K562 (cell line): ENCODE results near the gene MRO. TPM values are rescaled to one million over a fixed set of nuclear protein-coding genes. Genes with fewer than 3 reads are reported as not detected.

ENCODE experiments used
- ATAC-seq: fragments of 200-7000 bp; cut with Tn5 transposase; 3 replicates; pipeline ENCODE4 v1.9.1; 2020; ENCODE audit warnings: moderate library complexity
- BruUV-seq: library from RNA; stranded (reverse); fragments of 400-500 nt; replicated peaks from 2 replicates; lab custom pipeline; 2021; lab: Mats Ljungman, UMichigan
- CTCF ChIA-PET: fragments of 300-600 bp; formaldehyde crosslinking; extraction: SDS; loops from one replicate; lab custom pipeline; 2021; ENCODE audit warnings: low intra/inter-chr PET ratio; lab: Yijun Ruan, JAX
- POLR2A ChIA-PET: fragments of 300-600, 350-650 bp; sonication (Branson Sonifier 250); formaldehyde crosslinking; extraction: SDS; loops from one replicate; lab custom pipeline; 2021; ENCODE audit warnings: antibody characterized with exemption, inconsistent platforms; lab: Yijun Ruan, JAX
- DNase-seq, 4 experiments: peaks; one replicate each; pipeline versions ENCODE4 v3.0.0 to v3.0.0-alpha.2; 2011 to 2018; ENCODE audit warnings: low spot score in 3 of 4, mixed read lengths in 3 of 4; ENCODE audit errors: extremely low read depth in 1 of 4
- FAIRE-seq: peaks from 2 replicates; lab custom pipeline; 2011; peaks lifted over from hg19 to GRCh38; lab: Jason Lieb, UNC
- H2AFZ ChIP-seq: 2 replicates; pipeline ENCODE4 v1.6.0; 2011; ENCODE audit warnings: low read depth, low read length, control low read depth, inconsistent platforms
- H3K27ac ChIP-seq: fragments of 200-600 bp; 3 replicates; pipeline ENCODE4 v1.8.0; 2011; ENCODE audit warnings: low read depth, mild to moderate bottlenecking, control low read depth, inconsistent platforms, low read length, moderate library complexity, mixed read lengths; ENCODE audit errors: extremely low read depth
- H3K27me3 ChIP-seq, 2 experiments: fragments of 300-600 bp in 1 of 2; 2 replicates in 1 of 2; 3 replicates in 1 of 2; pipeline versions ENCODE4 v1.6.0 to v1.8.0; 2011; ENCODE audit warnings: inconsistent platforms in 2 of 2, low read length in 2 of 2, mild to moderate bottlenecking in 1 of 2, mixed read lengths in 1 of 2, moderate library complexity in 1 of 2; ENCODE audit not compliant: control insufficient read depth in 2 of 2, insufficient read depth in 2 of 2
- H3K36me3 ChIP-seq: fragments of 300-600 bp; 3 replicates; pipeline ENCODE4 v1.8.0; 2011; ENCODE audit warnings: mild to moderate bottlenecking, low read length, inconsistent platforms; ENCODE audit not compliant: control insufficient read depth, insufficient read depth
- H3K4me1 ChIP-seq, 2 experiments: fragments of 200-600 bp in 1 of 2; replicated peaks in 1 of 2; 2 replicates in 1 of 2; 3 replicates in 1 of 2; pipeline versions ENCODE4 v1.5.1 to v1.8.0; 2011; ENCODE audit warnings: inconsistent platforms in 2 of 2, low read length in 2 of 2, mild to moderate bottlenecking in 1 of 2, mixed read lengths in 1 of 2, moderate library complexity in 1 of 2; ENCODE audit not compliant: control insufficient read depth in 2 of 2, insufficient read depth in 2 of 2
- H3K4me2 ChIP-seq: 2 replicates; pipeline ENCODE4 v1.6.1; 2011; ENCODE audit warnings: low read length, control low read depth, inconsistent platforms, mixed read lengths; ENCODE audit not compliant: insufficient read depth
- H3K4me3 ChIP-seq: fragments of 200-600 bp; sonication (generic), shearing (Covaris generic); 2 replicates; pipeline ENCODE4 v1.5.1; 2016; ENCODE audit warnings: control low read depth, inconsistent platforms
- H3K79me2 ChIP-seq: fragments of 200-600 bp; 3 replicates; pipeline ENCODE4 v1.8.0; 2011; ENCODE audit warnings: low read length, inconsistent platforms; ENCODE audit not compliant: control insufficient read depth, insufficient read depth
- H3K9ac ChIP-seq, 2 experiments: 2 replicates each; pipeline versions ENCODE4 v1.6.0 to v1.6.1; 2011; ENCODE audit warnings: low read depth in 2 of 2, low read length in 2 of 2, control low read depth in 1 of 2, inconsistent platforms in 1 of 2, mild to moderate bottlenecking in 1 of 2, mixed read lengths in 1 of 2; ENCODE audit not compliant: insufficient read depth in 1 of 2
- H3K9me1 ChIP-seq: one replicate; pipeline ENCODE4 v1.6.0; 2011; ENCODE audit warnings: inconsistent platforms, mild to moderate bottlenecking, low read length, moderate library complexity; ENCODE audit not compliant: control insufficient read depth, insufficient read depth
- H3K9me3 ChIP-seq: replicated peaks from 2 replicates; pipeline ENCODE4 v1.5.1; 2011; ENCODE audit warnings: low read depth, low read length, inconsistent platforms; ENCODE audit not compliant: control insufficient read depth, insufficient read depth
- H4K20me1 ChIP-seq: replicated peaks from 2 replicates; pipeline ENCODE4 v1.6.1; 2011; ENCODE audit warnings: low read length, inconsistent platforms, mixed read lengths; ENCODE audit not compliant: control insufficient read depth, insufficient read depth
- CEBPB ChIP-seq: fragments of 450-650 bp; IDR thresholded peaks from 2 replicates; pipeline ENCODE4 v1.6.1; 2016; ENCODE audit warnings: missing genetic modification characterization, missing compliant biosample characterization
- CTBP1 ChIP-seq: fragments of 450-650 bp; IDR thresholded peaks from 2 replicates; pipeline ENCODE4 v1.6.1; 2016; ENCODE audit warnings: borderline replicate concordance
- FOXJ3 ChIP-seq: sonication (generic); formaldehyde crosslinking; IDR thresholded peaks from 2 replicates; pipeline ENCODE4 v1.4.0; 2020; ENCODE audit warnings: mild to moderate bottlenecking, missing genetic modification reagents
- GATAD2B ChIP-seq: fragments of 450-650 bp; IDR thresholded peaks from 2 replicates; pipeline ENCODE4 v1.6.1; 2017; ENCODE audit warnings: mild to moderate bottlenecking, borderline replicate concordance
- POU5F1 ChIP-seq: fragments of 150-350 bp; IDR thresholded peaks from 2 replicates; pipeline ENCODE4 v1.6.1; 2014; ENCODE audit warnings: borderline replicate concordance, low read length, low read depth, mild to moderate bottlenecking; ENCODE audit not compliant: partially characterized antibody
- SAFB2 ChIP-seq: fragments of 200-400 bp; formaldehyde crosslinking; IDR thresholded peaks from 2 replicates; pipeline ENCODE4 v1.6.1; 2018; ENCODE audit warnings: borderline replicate concordance, low read length, low read depth, moderate library complexity; ENCODE audit not compliant: severe bottlenecking
- SRSF7 ChIP-seq: fragments of 200-400 bp; formaldehyde crosslinking; optimal IDR thresholded peaks from 2 replicates; pipeline ENCODE3; 2017; ENCODE audit warnings: mild to moderate bottlenecking, low read depth, low read length
- ZNF134 ChIP-seq: fragments of 250-450 bp; sonication (Bioruptor Pico); conservative IDR thresholded peaks from 2 replicates; pipeline ENCODE4 v1.4.0; 2020
- WGBS: fragments of 100-300 bp; shearing (Covaris generic); methylation state at CpG from one replicate; pipeline ENCODE4 v1.1.6; 2016; ENCODE audit warnings: low coverage, mixed read lengths; ENCODE audit not compliant: insufficient coverage; ENCODE audit errors: missing lambda C conversion rate; 5-methylcytosine and 5-hydroxymethylcytosine counted together
- in situ Hi-C: fragments of 300-500 bp; cut with MboI; formaldehyde crosslinking; loops from 4 replicates; pipeline ENCODE4 v1.15.0; 2018; ENCODE audit warnings: inconsistent platforms, mixed read lengths
- intact Hi-C: fragments of 100-400 bp; cut with micrococcal nuclease; formaldehyde crosslinking; loops from 2 replicates; pipeline ENCODE4 v1.14.2; 2022
- polyA plus RNA-seq, 8 experiments: library from polyadenylated mRNA; depleted of rRNA in 4 of 8; stranded (reverse) in 5 of 8; unstranded in 3 of 8; fragments of >200 nt; fragmentation: Nextera tagmentation in 2 of 8; fragmentation: Illumina TruSeq in 1 of 8; extraction: Ambion mirVana in 2 of 8; extraction: Trizol in 1 of 8; gene quantifications; 2 replicates each; pipeline versions ENCODE4 v1.2.1 to v1.2.3, GENCODE V29; 2011 to 2014; ENCODE audit warnings: inconsistent platforms in 1 of 8, missing spikeins in 1 of 8
- total RNA-seq, 7 experiments: library from RNA; depleted of rRNA in 6 of 7; stranded (reverse); fragments of >200 nt in 6 of 7; fragmentation: Illumina TruSeq in 2 of 7; extraction: Trizol in 2 of 7; gene quantifications; 2 replicates each; pipeline versions ENCODE4 v1.2.1 to v1.2.3, GENCODE V29; 2011 to 2021; ENCODE audit warnings: low replicate concordance in 1 of 7
- TF ChIP-seq, protein P1 (sequence below): sonication (generic); formaldehyde crosslinking; IDR thresholded peaks from 2 replicates; pipeline ENCODE4 v1.8.0; 2022; ENCODE audit warnings: mild to moderate bottlenecking, missing genetic modification reagents, borderline replicate concordance
- TF ChIP-seq, protein P2 (sequence below), 2 experiments: fragments of 450-650 bp; IDR thresholded peaks; 2 replicates each; pipeline ENCODE4 v1.6.1; 2016; ENCODE audit warnings: mild to moderate bottlenecking in 2 of 2, borderline replicate concordance in 1 of 2, low read depth in 1 of 2, moderate library complexity in 1 of 2
- TF ChIP-seq, protein P3 (sequence below): fragments of 450-650 bp; conservative IDR thresholded peaks from 2 replicates; pipeline ENCODE4 v1.6.1; 2016; ENCODE audit warnings: missing genetic modification characterization, low read depth, mild to moderate bottlenecking, control low read depth, missing compliant biosample characterization

Gene MRO
- total and polyA plus RNA-seq, 9 of the 15 experiments (the other 6 are each of a cell fraction or from before 2014, with no cell fraction given): 0.06 TPM; not detected in 8

DNA sequence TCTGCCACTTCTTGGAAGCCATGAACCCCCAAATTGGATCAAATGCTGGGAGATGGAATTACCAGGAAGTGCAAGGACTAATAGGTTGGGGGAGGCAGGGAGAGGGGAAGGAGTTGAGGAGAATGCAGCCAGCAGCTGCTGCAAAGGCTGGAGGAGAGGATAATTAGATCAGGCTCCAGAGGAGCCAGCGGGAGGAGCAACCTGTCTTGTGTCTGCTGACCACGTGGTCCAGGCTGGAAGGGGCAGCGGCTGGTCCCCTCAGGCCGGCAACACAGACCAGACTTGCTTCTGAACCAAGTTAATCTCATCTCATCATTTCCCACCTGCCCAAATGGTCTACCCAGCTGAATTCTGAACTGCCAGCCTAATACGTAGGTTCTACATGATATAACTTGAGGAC is 68.3 kb downstream of the MRO start:
- no peaks in the 10 kb centered on the region for H3K9me3 ChIP-seq
- no peak for DNase-seq
- H3K36me3 ChIP-seq: no peaks in the 10 kb centered on the region
- H3K27me3 ChIP-seq: peaks cover 0 to 12% of the 10 kb centered on the region in 2 experiments; a peak in 1 of 5 replicates
- no peaks in the 10 kb centered on the region for H4K20me1 ChIP-seq
- intact Hi-C loops (no loop called here), in situ Hi-C loops (no loop called here)
- H3K9me1 ChIP-seq: no peaks in the 10 kb centered on the region
- H3K9ac ChIP-seq: no peak overlapping the region
- no peak for FAIRE-seq
- 0% methylated on average over 5 of the region's 5 CpGs for WGBS
- no peak overlapping the region for H3K4me2 ChIP-seq
- CTCF ChIA-PET: no interaction called here
- BruUV-seq: no TSS peak
- H3K79me2 ChIP-seq: no peaks in the 10 kb centered on the region
- H3K4me3 ChIP-seq: no peak overlapping the region
- H2AFZ ChIP-seq: no peak overlapping the region
- H3K4me1 ChIP-seq: no peaks in the 10 kb centered on the region
- POLR2A ChIA-PET: no interaction called here
- ATAC-seq: no peak
- no peak overlapping the region for H3K27ac ChIP-seq
- TF ChIP-seq ZNF134 (CRISPR knock-in tag) (no peak), CTBP1 (no peak), GATAD2B (no peak), POU5F1 (no peak), SAFB2 (no peak), SRSF7 (no peak), CEBPB (tag) (no peak), FOXJ3 (CRISPR knock-in tag) (no peak)
- TF ChIP-seq, protein P1, sequence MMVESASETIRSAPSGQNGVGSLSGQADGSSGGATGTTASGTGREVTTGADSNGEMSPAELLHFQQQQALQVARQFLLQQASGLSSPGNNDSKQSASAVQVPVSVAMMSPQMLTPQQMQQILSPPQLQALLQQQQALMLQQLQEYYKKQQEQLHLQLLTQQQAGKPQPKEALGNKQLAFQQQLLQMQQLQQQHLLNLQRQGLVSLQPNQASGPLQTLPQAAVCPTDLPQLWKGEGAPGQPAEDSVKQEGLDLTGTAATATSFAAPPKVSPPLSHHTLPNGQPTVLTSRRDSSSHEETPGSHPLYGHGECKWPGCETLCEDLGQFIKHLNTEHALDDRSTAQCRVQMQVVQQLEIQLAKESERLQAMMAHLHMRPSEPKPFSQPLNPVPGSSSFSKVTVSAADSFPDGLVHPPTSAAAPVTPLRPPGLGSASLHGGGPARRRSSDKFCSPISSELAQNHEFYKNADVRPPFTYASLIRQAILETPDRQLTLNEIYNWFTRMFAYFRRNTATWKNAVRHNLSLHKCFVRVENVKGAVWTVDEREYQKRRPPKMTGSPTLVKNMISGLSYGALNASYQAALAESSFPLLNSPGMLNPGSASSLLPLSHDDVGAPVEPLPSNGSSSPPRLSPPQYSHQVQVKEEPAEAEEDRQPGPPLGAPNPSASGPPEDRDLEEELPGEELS (CRISPR knock-in tag): no peak
- TF ChIP-seq, protein P2, sequence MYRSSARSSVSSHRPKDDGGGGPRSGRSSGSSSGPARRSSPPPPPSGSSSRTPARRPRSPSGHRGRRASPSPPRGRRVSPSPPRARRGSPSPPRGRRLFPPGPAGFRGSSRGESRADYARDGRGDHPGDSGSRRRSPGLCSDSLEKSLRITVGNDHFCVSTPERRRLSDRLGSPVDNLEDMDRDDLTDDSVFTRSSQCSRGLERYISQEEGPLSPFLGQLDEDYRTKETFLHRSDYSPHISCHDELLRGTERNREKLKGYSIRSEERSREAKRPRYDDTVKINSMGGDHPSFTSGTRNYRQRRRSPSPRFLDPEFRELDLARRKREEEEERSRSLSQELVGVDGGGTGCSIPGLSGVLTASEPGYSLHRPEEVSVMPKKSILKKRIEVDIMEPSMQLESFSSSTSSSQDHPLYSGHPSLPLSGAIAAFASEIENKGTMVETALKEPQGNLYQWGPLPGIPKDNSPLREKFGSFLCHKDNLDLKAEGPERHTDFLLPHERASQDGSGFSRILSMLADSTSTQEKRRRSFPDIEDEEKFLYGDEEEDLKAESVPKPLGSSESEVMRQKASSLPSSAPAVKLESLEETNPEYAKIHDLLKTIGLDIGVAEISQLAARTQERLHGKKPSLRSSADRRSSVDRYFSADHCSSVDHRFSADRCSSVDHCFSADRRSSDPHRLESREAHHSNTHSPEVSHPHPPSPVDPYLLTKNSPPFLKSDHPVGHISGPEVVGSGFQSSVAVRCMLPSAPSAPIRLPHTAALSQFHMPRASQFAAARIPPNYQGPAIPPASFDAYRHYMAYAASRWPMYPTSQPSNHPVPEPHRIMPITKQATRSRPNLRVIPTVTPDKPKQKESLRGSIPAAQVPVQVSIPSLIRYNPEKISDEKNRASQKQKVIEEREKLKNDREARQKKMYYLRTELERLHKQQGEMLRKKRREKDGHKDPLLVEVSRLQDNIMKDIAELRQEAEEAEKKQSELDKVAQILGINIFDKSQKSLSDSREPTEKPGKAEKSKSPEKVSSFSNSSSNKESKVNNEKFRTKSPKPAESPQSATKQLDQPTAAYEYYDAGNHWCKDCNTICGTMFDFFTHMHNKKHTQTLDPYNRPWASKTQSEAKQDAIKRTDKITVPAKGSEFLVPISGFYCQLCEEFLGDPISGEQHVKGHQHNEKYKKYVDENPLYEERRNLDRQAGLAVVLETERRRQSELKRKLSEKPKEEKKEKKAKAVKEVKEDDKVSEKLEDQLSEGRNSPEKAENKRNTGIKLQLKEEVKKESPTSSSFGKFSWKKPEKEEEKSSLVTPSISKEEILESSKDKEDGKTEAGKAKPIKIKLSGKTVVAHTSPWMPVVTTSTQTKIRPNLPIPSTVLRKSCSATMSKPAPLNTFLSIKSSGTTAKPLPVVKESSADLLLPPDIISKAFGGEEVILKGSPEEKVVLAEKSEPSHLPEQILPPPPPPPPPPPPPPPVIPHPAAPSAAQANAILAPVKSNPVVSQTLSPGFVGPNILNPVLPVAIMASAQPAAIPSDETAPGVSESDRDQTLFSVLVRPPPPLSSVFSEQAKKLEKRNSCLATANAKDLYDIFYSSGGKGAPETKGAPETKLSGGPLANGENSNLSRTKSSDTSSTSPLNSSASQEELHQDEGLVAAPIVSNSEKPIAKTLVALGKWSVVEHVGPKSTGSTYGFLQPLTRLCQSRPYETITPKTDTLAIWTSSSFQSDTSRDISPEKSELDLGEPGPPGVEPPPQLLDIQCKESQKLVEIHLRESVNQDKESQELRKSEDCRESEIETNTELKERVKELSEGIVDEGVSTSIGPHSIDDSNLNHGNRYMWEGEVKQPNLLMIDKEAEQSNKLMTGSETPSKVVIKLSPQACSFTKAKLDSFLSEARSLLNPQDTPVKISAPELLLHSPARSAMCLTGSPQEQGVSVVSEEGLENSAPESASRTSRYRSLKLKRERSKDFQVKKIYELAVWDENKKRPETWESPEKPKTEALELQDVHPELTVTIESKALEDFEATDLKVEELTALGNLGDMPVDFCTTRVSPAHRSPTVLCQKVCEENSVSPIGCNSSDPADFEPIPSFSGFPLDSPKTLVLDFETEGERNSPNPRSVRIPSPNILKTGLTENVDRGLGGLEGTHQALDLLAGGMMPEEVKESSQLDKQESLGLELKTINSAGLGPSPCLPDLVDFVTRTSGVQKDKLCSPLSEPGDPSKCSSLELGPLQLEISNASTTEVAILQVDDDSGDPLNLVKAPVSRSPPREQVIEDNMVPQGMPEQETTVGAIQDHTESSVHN (IDR thresholded peaks at IDR 0.05; ENCODE audit: borderline replicate concordance in 1 of 2, low read depth in 1 of 2): no peak
- TF ChIP-seq, protein P3, sequence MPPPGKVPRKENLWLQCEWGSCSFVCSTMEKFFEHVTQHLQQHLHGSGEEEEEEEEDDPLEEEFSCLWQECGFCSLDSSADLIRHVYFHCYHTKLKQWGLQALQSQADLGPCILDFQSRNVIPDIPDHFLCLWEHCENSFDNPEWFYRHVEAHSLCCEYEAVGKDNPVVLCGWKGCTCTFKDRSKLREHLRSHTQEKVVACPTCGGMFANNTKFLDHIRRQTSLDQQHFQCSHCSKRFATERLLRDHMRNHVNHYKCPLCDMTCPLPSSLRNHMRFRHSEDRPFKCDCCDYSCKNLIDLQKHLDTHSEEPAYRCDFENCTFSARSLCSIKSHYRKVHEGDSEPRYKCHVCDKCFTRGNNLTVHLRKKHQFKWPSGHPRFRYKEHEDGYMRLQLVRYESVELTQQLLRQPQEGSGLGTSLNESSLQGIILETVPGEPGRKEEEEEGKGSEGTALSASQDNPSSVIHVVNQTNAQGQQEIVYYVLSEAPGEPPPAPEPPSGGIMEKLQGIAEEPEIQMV (tag): no peak
